Measurements from ENCODE around the gene GRID2IP.

Gene GRID2IP

DNA sequence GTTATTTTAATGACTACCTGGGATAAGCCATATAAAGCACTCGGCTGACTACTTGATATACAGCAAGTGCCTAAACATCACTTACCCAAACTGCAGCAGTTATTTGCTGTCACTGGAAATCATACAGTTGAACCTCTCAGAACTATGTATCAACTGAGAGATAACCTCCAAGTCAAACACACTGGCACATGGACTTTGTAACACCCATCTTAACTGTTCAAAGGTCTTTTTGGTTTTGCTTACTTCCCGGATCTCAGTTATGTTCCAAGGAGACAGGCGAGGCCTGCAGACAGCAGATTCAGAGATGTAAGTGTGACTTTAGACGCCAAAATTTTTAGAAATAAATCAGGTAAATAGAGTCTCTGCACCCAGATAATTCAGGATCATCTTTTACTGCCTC lies 69.0 kb downstream of the GRID2IP start:
- Histone ChIP-seq H3K4me3 (peak overlapping the region; percentile 94), H3K27ac (no peak overlapping the region)
- TF ChIP-seq, protein P1, sequence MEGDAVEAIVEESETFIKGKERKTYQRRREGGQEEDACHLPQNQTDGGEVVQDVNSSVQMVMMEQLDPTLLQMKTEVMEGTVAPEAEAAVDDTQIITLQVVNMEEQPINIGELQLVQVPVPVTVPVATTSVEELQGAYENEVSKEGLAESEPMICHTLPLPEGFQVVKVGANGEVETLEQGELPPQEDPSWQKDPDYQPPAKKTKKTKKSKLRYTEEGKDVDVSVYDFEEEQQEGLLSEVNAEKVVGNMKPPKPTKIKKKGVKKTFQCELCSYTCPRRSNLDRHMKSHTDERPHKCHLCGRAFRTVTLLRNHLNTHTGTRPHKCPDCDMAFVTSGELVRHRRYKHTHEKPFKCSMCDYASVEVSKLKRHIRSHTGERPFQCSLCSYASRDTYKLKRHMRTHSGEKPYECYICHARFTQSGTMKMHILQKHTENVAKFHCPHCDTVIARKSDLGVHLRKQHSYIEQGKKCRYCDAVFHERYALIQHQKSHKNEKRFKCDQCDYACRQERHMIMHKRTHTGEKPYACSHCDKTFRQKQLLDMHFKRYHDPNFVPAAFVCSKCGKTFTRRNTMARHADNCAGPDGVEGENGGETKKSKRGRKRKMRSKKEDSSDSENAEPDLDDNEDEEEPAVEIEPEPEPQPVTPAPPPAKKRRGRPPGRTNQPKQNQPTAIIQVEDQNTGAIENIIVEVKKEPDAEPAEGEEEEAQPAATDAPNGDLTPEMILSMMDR (IDR thresholded peaks at IDR 0.05) = no peak
- no peak for DNase-seq (ENCODE audit: low spot score)

DNA sequence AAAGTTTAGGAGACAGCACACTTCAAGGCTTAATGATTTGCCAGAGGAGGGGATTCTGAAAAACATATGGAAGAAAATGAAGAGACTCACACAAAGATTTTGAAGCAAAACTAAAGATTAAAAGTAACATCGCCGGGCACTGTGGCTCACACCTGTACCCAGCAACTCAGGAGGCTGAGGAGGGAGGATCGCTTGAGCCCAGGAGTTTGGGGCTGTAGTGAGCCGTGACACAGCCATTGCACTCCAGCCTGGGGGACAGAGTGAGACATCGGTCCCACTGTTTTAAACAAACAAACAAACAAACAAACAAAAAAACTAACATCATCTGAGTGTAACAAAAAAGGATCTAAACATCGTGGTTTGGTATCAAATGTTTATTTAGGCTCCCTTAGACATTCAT lies 69.8 kb downstream of the GRID2IP start:
- TF ChIP-seq, protein P1 (IDR thresholded peaks at IDR 0.05) = no peak
- DNase-seq (ENCODE audit: low spot score) = no peak
- Histone ChIP-seq H3K4me3 (peak overlapping the region; percentile 94), H3K27ac (no peak overlapping the region)

DNA sequence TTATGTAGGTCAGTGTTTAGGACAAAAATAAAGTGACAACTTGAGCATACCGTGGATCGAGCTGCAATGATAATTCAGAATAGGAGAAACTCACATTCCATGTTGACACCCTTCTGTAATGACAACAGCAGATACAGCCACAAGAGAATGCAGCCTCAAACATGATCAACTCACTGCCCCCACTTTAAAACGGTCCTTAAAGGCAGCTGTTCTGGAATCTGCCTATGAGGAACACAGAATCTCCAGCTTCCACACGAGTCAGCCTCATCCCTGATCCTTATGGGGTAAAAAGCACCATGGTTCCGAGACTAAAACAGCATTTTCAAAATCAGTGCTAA lies 71.0 kb downstream of the GRID2IP start:
- DNase-seq (ENCODE audit: low spot score) = no peak
- Histone ChIP-seq H3K27ac (peak overlapping the region in 1 of 2 donors; percentile 12), H3K4me3 (peak overlapping the region; percentile 8)
- TF ChIP-seq, protein P1 (IDR thresholded peaks at IDR 0.05) = no peak

DNA sequence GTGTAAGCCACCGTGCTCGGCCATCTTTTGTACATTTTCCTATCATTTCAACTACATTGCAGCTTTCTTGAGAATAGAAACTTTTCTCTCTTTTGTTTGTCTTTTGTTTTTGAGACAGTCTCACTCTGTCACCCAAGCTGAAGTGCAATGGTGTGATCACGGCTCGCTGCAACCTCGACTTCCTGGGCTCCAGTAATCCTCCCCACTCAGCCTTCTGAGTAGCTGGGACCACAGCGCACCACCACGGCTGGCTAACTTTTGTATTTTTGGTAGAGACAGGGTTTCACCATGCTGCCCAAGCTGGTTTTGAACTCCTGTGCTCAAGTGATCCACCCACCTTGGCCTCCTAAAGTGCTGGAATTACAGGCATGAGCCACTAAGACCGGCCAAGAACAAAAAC lies 72.2 kb downstream of the GRID2IP start:
- TF ChIP-seq, protein P1 (IDR thresholded peaks at IDR 0.05) = no peak
- H3K27ac ChIP-seq = no peak overlapping the region
- H3K4me3 ChIP-seq = no peak overlapping the region
- DNase-seq (ENCODE audit: low spot score) = no peak

DNA sequence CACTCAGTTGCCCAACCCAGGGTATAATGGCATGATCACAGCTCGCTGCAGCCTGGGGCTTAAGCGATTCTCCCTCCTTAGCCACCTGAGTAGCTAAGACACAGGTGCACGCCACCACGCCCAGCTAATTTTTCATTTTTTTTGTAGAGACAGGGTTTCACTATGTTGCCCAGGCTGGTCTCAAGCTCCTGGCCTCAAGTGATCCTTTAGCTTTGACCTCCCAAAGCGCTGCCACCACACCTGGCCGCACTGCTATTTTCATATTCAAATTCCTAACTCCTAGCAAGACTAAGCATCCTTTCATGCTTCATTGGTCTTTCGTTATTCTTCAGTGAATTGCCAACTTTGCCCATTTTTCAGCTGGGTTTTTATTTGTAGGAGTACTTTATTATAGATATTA lies 73.1 kb downstream of the GRID2IP start:
- DNase-seq (ENCODE audit: low spot score) = no peak
- no peak overlapping the region for H3K27ac ChIP-seq
- TF ChIP-seq, protein P1 (IDR thresholded peaks at IDR 0.05) = no peak
- H3K4me3 ChIP-seq = no peak overlapping the region

DNA sequence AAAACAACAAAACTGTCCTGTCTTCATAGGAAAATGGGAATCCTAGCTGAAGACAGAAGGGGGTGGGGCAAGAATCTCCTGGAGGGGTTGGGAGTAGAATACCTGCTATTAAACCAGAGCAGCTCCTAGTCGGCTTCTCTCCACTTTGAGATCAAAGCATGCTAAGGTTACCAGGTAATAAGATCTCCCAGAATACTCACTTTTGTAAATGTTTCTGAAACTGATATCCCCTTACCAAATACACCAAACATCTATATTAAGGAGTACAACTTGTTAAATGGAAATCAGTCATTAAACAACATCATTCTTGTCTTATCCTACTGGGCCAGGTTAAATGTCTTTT lies 74.0 kb downstream of the GRID2IP start:
- TF ChIP-seq, protein P1 (IDR thresholded peaks at IDR 0.05) = no peak
- DNase-seq (ENCODE audit: low spot score) = no peak
- H3K27ac ChIP-seq = no peak overlapping the region
- H3K4me3 ChIP-seq = no peak overlapping the region

DNA sequence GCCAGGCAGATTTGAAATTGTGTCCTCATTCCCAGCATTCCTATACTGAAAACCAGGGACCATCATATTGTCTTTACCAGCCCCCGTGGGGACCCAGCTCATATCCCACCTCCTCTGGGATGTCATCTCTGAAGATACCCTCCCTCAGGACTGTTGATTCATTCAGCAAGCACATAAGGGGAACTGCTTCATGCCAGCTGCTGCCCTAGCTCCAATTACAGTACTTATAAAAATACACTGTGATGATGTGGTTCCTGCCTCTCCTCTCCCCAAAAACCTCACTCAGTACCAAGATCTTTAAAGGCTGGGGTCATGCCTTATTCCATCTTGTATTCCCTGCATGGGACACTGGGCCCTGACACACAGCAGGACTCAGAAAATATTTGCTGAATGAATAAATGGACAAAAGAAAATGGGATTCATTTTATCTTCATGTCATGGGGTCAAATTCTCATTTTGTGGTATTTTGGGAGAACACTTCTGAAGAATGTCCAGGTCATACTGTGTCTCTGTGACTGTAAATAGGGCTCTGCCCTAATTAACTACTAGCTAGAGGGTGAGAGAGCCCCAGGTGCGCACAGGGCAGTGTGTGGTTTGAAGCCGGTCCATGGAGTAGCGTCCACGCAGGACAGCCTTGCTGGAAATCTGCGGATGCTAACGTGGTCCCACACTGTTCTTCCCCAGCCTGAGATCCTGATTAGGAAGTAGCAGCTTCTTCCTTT lies 74.5 kb downstream of the GRID2IP start:
- no peak overlapping the region for H3K27ac ChIP-seq
- DNase-seq (ENCODE audit: low spot score) = no peak
- TF ChIP-seq, protein P1 (IDR thresholded peaks at IDR 0.05) = no peak
- no peak overlapping the region for H3K4me3 ChIP-seq

Measured in coronary artery (tissue), 2 donors.